SU-DHL-6 (cell line): ENCODE measurements around the gene JADE2.

Source experiments
- CTCF ChIP-seq: fragments of 200-600 bp; sonication (generic); IDR thresholded peaks from one replicate; pipeline ENCODE4 v1.5.1; 2017; ENCODE audit warnings: antibody characterized with exemption, mild to moderate bottlenecking, low read length, moderate library complexity; ENCODE audit not compliant: insufficient read depth, poor library complexity, severe bottlenecking
- EZH2phosphoT487 ChIP-seq: fragments of 200-600 bp; sonication (generic), shearing (Covaris generic); conservative IDR thresholded peaks from 2 replicates; pipeline ENCODE4 v1.6.1; 2018; ENCODE audit warnings: mild to moderate bottlenecking, antibody characterized with exemption, low read length, moderate library complexity, mixed read lengths

DNA sequence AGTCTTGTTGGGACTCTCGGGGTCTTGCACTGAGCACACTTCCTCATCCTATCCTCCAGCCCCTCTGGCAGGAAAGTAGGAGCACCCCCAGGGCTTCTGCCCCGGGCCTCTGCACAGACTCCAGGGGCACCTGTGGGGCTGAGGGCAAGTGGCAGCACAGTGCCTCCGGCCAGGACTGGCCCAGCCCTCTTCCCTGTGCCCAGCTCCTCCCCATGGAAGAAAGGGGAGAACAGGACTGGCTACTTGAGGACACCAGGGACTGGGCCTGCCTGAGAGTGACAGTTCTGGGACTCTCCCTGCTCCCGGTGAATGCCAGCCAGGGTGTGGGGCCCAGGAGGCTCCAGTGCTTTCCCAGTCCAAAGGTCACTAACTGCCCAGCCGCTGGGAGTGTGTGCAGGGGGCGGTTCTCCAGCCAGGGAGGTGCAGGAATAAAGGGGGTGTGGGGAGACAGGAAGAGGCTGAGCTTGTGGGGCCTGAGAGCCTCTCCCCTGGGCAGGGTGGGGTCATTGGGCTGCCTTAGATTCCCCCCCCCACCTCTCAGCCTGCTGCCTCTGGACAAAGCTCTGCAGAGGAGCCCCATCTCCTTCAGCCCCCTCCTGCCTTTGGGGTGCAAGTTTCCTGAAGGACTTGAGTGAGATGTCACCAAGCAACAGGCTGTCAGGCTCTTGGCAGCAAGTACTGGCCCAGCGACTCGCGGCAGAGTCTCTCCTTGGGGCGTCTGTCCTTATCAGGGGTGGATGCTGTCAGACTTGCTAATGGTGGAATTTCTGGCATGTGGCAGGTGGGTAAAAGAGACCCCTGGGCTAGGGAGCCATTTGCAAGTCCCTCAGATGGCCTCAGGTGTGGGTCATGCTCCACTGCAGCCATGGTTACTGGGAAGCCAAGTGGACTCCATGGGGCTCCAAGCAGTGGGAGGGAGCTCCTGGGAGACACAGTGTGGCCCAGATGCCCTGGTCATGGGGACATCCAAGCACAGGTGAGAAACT, 19.1 kb upstream of the JADE2 start:
- TF ChIP-seq CTCF: no peak
- no peak for TF ChIP-seq EZH2phosphoT487
